Measurements from ENCODE around the gene LILRB4. TPM values are rescaled to one million over a fixed set of nuclear protein-coding genes. Genes with fewer than 3 reads are reported as not detected.
A peak's percentile ranks its signal among the peaks of the same experiment; 100 is the strongest.
"Not testable (repeated sequence)": the region's sequence is repeated elsewhere in the genome, so short reads cannot be mapped to it uniquely, and the experiment has no call there.

LILRB4 gene
- total and polyA plus RNA-seq, 4 donors: 8.0 to 153 (median 19.0) TPM

GRCh38 chr19:54633401-54633800 is 29.4 kb upstream of the LILRB4 start:
- Histone ChIP-seq H3K9me3 (ENCODE audit: control insufficient read depth in 4 of 4, insufficient read depth in 3 of 4, low read length in 3 of 4) (no peaks in the 10 kb centered on the region), H3K27me3 (ENCODE audit: control insufficient read depth in 3 of 3, insufficient read depth in 3 of 3, low read length in 2 of 3) (no peaks in the 10 kb centered on the region), H3K9ac (ENCODE audit: insufficient read depth in 1 of 2, low read length in 2 of 2) (no peak overlapping the region), H3K27ac (ENCODE audit: low read depth in 1 of 2, low read length in 1 of 2) (no peak overlapping the region), H3K4me3 (no peak overlapping the region), H3K36me3 (ENCODE audit: control insufficient read depth in 4 of 4, insufficient read depth in 4 of 4, low read length in 4 of 4) (no peaks in the 10 kb centered on the region), H3K4me1 (ENCODE audit: control insufficient read depth in 5 of 5, insufficient read depth in 5 of 5, low read length in 5 of 5) (peaks cover 0 to 3% (median 0%) of the 10 kb centered on the region in 5 donors)
- DNase-seq (no peak), ATAC-seq (ENCODE audit: insufficient read depth, low FRiP score) (no peak)
- WGBS, 2 donors: 80 to 90% methylated on average over 6 to 7 of the region's 7 CpGs
- no peak for TF ChIP-seq CTCF (IDR thresholded peaks at IDR 0.05; ENCODE audit: control extremely low read depth, extremely low read depth)

GRCh38 chr19:54636081-54636480 is 26.7 kb upstream of the LILRB4 start:
- not testable (repeated sequence) for H3K9me3 ChIP-seq (ENCODE audit: control insufficient read depth in 4 of 4, insufficient read depth in 3 of 4, low read length in 3 of 4); H3K27ac ChIP-seq (ENCODE audit: low read depth in 1 of 2, low read length in 1 of 2); ATAC-seq (ENCODE audit: insufficient read depth, low FRiP score); H3K27me3 ChIP-seq (ENCODE audit: control insufficient read depth in 3 of 3, insufficient read depth in 3 of 3, low read length in 2 of 3); H3K4me3 ChIP-seq; H3K4me1 ChIP-seq (ENCODE audit: control insufficient read depth in 5 of 5, insufficient read depth in 5 of 5, low read length in 5 of 5); H3K9ac ChIP-seq (ENCODE audit: insufficient read depth in 1 of 2, low read length in 2 of 2); H3K36me3 ChIP-seq (ENCODE audit: control insufficient read depth in 4 of 4, insufficient read depth in 4 of 4, low read length in 4 of 4)
- 32 to 44% methylated on average over 10 to 12 of the region's 12 CpGs for WGBS, 2 donors
- peak in 1 of 3 donors; percentile 7 for DNase-seq

- TF ChIP-seq CTCF (IDR thresholded peaks at IDR 0.05; ENCODE audit: control extremely low read depth, extremely low read depth): no peak
- ATAC-seq (ENCODE audit: insufficient read depth, low FRiP score) (no peak), DNase-seq (no peak)
- WGBS, 2 donors: 87 to 96% methylated on average over 18 of the region's 18 CpGs
- Histone ChIP-seq H3K4me1 (ENCODE audit: control insufficient read depth in 5 of 5, insufficient read depth in 5 of 5, low read length in 5 of 5) (no peaks in the 10 kb centered on the region), H3K9me3 (ENCODE audit: control insufficient read depth in 4 of 4, insufficient read depth in 3 of 4, low read length in 3 of 4) (peaks cover 0 to 3% (median 0%) of the 10 kb centered on the region in 4 donors), H3K9ac (ENCODE audit: insufficient read depth in 1 of 2, low read length in 2 of 2) (no peak overlapping the region), H3K4me3 (no peak overlapping the region), H3K27ac (ENCODE audit: low read depth in 1 of 2, low read length in 1 of 2) (no peak overlapping the region), H3K27me3 (ENCODE audit: control insufficient read depth in 3 of 3, insufficient read depth in 3 of 3, low read length in 2 of 3) (no peaks in the 10 kb centered on the region), H3K36me3 (ENCODE audit: control insufficient read depth in 4 of 4, insufficient read depth in 4 of 4, low read length in 4 of 4) (no peaks in the 10 kb centered on the region)
Observed at GRCh38 chr19:54638683-54639082, 24.1 kb upstream of the LILRB4 start.

- ATAC-seq (ENCODE audit: insufficient read depth, low FRiP score): not testable (repeated sequence)
Observed at GRCh38 chr19:54642953-54643352, 19.8 kb upstream of the LILRB4 start.

GRCh38 chr19:54643583-54643982 is 19.2 kb upstream of the LILRB4 start:
- not testable (repeated sequence) for H3K9ac ChIP-seq (ENCODE audit: insufficient read depth in 1 of 2, low read length in 2 of 2); H3K9me3 ChIP-seq (ENCODE audit: control insufficient read depth in 4 of 4, insufficient read depth in 3 of 4, low read length in 3 of 4); H3K4me3 ChIP-seq; H3K36me3 ChIP-seq (ENCODE audit: control insufficient read depth in 4 of 4, insufficient read depth in 4 of 4, low read length in 4 of 4); H3K27me3 ChIP-seq (ENCODE audit: control insufficient read depth in 3 of 3, insufficient read depth in 3 of 3, low read length in 2 of 3); H3K4me1 ChIP-seq (ENCODE audit: control insufficient read depth in 5 of 5, insufficient read depth in 5 of 5, low read length in 5 of 5); DNase-seq
- ATAC-seq (ENCODE audit: insufficient read depth, low FRiP score): peak; percentile 47
- whole genome bisulfite sequencing, 2 donors: 38 to 63% methylated on average over 4 to 6 of the region's 6 CpGs
- peak overlapping the region in 1 of 2 donors; percentile 40 for H3K27ac ChIP-seq (ENCODE audit: low read depth in 1 of 2, low read length in 1 of 2)

More at GRCh38 chr19:54642953-54643352, 19.8 kb upstream of the LILRB4 start:
- H3K27me3 ChIP-seq (ENCODE audit: control insufficient read depth in 3 of 3, insufficient read depth in 3 of 3, low read length in 2 of 3); H3K36me3 ChIP-seq (ENCODE audit: control insufficient read depth in 4 of 4, insufficient read depth in 4 of 4, low read length in 4 of 4); H3K27ac ChIP-seq (ENCODE audit: low read depth in 1 of 2, low read length in 1 of 2); H3K4me3 ChIP-seq; H3K9me3 ChIP-seq (ENCODE audit: control insufficient read depth in 4 of 4, insufficient read depth in 3 of 4, low read length in 3 of 4); DNase-seq; H3K4me1 ChIP-seq (ENCODE audit: control insufficient read depth in 5 of 5, insufficient read depth in 5 of 5, low read length in 5 of 5); H3K9ac ChIP-seq (ENCODE audit: insufficient read depth in 1 of 2, low read length in 2 of 2): not testable (repeated sequence)
- WGBS, 2 donors: 17 to 45% methylated on average over 5 of the region's 5 CpGs

Data from lung (tissue), 12 donors.